Measurements from ENCODE around the gene NSUN7.

NSUN7 gene

GRCh38 chr4:40822420-40823166 lies 72.8 kb downstream of the NSUN7 start:
- DNase-seq, result no peak

DNA sequence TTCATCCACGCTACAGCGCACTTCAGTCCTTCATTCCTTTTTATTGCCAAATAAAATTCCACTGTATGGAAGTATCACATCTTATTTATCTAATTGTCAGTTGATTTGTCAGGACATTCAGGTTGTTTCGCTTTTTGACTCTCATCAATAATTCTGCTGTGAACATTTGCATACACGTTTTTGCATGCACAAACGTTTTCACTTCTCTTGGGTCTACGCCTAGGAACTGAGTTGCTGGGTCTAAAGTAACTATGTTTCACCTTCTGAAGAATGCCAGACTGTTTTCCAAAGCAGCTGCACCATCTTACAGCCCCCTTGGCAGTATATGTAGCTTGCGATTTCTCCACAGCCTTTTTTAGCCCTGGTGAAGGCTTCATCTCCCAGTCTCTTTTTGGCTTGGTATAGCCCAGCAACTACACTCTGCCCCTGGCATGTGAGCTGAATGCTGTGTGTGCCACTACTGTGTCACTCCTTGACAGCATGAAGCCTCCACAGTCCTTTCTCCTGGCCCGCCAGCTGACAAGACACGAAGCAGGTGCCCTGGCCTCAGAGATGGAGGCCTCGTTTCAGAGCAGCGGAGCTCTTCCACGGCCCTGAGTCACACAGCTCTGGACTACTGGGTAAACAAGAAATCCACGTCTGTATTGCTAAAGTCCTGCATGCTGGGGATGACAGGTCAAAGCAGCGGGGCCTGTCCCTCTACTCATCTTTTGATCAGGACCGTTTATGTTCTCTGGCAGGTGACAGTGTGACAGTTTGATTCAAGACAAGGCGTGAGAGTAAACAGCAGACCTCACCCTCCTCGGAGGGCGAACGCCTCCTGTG lies 75.5 kb downstream of the NSUN7 start:
- DNase-seq, result no peak

GRCh38 chr4:40826821-40827220 lies 77.1 kb downstream of the NSUN7 start:
- DNase-seq, result no peak

DNA sequence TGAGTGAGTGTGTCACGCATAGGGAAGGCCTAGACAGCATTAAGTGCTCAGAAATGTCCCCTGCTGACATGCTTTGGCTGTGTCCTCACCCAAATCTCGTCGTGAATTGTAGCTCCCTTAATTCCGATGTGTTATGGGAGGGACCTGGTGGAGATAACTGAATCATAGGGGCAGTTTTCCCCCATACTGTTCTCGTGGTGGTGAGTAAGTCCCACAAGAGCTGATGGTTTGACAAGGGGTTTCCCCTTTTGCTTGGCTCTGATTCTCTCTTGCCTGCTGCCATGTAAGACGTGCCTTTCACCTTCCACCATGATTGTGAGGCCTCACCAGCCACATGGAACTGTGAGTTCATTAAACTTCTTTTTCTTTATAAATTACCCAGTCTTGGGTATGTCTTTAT lies 78.0 kb downstream of the NSUN7 start:
- DNase-seq, result no peak

GRCh38 chr4:40828661-40829060 lies 78.9 kb downstream of the NSUN7 start:
- no peak for DNase-seq

DNA sequence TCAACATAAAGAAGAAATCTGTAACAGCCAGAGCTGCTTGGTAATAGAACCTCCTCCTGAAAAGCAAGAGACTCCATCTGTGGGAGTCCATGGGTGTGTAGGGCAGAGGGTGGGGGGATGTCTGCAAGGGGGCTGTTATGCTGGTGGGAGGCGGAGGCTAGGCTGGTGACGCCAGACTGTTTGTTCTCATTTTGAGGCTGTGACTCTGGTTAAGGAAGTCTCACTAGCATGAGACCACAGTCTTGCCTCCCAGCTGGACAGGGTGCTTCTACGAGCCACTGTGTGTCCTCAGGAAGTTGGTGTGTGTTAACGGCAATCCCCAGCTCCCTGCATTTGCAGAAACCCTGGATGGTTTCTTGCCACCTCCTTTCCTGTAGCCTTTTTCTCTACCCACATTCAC lies 79.8 kb downstream of the NSUN7 start:
- DNase-seq, result no peak

GRCh38 chr4:40831146-40831907 lies 81.6 kb downstream of the NSUN7 start:
- DNase-seq, result no peak

DNA sequence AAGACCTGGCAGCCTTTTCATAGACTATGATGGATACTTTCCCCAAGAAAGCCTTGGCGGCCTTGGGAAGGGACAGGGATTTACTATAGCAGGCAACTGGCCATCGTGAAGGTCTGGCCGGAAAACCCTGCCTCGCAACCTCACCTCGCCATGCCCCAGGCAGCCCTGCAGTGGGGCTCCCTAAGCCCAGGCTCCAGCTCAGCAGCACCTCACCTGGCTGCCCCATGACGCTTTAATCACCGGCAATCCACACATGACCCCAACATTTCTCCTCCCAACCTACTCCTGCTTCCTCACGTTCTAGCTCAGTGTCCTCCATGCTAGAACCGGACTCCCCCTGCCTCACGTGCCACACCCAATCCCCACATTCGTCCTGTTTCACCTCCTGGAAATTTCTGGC lies 82.4 kb downstream of the NSUN7 start:
- no peak for DNase-seq

DNA sequence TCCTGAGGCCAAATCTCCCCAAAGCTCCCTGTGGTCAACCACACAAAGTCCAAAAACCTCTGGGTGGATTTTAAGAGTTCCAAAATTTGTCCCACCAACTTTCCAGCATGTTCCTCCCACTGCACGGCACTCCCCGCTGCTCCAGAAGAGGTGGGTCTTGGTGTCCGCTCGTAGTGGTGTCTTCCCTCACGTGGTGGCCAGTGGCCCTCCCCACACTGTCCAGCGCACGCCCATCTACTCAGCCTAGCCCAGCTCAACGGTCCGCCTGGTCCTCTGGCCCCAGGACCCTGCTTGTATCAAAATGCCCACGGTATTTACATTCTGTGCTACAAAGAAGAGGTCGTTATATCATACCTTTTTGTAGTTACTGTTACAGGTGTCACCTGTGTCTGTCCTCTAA lies 83.5 kb downstream of the NSUN7 start:
- no peak for DNase-seq

- DNase-seq, result no peak
Observed at GRCh38 chr4:40837094-40837870, 87.5 kb downstream of the NSUN7 start.

DNA sequence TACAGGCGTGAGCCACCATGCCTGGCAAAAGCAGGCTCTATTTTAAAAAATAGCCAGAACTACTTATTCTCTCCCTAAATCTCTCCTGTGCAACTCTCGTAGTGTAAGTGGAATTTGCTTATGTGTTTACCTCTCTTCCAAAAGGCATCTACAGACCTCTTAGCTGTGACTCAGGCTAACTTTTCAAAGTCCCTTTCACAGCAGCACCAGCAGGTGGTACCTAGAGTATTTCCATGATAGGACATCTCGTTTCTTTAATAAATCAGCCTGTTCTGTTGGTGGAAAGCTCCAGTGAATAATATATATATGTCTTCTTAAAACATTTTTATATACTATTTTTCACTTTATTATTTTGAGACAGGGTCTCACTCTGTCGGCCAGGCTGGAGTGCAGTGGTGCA lies 89.0 kb downstream of the NSUN7 start:
- no peak for DNase-seq

GRCh38 chr4:40840255-40840984 lies 90.7 kb downstream of the NSUN7 start:
- no peak for DNase-seq

DNA sequence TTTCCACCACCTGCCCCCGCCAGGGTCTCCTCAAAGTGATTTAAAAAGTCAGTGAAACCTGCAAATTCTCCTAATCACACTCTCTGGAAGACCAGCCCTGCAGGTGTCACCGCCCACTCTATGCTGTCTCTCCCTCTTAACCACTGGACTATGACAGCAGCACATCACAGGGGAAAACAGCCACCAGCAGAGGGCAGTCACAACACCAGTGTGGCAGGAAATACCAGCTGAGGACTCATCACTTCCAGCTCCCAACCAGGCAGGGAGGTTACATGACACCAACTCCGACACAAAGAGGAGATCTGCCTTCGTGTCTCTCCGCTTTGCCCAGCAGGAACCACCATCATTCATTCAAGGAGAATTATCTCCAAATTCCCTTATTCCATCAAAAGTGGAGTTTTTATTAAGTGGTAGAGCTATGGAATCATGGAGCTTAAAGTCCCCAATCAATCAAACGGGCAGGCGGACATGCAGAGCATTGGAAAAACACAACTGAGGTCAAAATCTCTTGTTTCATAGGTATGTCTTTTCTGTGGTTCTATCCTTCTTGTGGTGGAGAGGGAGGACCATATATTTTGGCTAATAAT lies 91.3 kb downstream of the NSUN7 start:
- peak; percentile 63 for DNase-seq

DNA sequence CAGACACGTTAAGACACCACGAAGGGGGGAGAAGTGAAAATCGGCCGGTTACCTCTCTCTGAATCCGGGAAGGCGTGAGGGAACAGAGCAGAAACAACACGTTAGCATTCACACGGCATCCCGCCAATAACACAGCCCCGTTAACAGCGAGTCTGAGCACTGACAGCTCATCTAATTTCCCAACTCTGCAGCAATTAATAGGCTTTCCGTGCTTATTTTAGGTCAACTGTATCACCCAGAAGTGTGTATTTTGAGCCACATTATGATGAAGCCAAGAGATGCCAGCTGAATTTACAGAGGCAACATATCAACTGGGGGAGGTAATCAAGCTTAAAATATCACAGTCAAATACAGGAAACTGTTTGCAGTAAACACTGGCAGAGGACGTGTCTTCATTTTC lies 92.6 kb downstream of the NSUN7 start:
- DNase-seq, result no peak

- no peak for DNase-seq
Observed at GRCh38 chr4:40842725-40843423, 93.1 kb downstream of the NSUN7 start.

- no peak for DNase-seq
Observed at GRCh38 chr4:40843696-40844095, 93.9 kb downstream of the NSUN7 start.

DNA sequence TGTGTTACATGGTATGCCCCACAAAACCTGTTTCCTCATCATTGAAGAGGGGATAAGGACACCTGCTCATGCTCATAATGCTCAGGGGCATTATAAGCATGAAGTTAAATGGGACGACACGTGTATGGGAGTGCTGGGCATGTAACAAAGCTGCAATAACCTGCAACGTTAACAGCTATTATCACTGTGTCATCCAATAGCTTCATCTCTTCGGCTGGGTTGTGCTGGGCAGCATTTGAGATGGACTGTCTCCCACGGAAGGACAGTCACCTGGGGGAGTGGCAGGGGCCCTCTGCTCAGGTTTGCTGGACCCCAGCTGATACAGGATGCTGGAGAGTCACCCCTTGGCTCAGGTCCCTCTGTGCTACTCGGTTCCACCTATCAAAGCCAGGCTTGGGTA lies 94.5 kb downstream of the NSUN7 start:
- DNase-seq, result no peak

DNA sequence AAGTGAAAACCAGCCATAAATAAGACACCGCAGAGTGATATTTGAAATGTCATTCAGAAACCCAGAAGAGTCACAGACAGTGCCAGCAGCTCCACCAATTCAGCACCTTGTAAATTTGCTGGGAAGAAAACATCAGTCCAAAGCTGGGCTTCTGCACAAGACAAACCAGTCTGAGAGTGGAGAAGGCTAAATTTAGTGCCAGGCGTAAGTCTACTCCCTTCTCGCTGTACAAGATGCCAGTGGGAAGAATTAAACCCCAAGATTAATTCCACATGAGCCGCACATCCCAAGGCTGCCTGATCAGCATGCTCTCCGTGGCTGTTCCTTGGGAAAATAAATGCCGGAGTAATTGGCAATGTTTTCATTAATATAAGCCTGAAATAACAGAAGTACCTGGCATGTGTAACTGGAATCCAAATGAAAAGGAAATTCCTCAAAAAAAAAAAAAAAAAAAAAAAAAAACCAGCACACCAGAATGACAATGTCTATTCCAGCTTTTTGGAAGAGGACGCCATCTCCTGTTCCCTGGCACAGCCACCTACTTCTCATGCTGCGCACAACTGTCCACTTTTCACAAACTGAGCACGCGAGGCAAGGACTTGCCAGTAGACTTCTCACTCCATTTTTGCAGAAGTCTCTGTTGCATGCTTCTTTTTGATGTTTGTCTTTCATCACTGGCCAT lies 95.5 kb downstream of the NSUN7 start:
- DNase-seq, result no peak

DNA sequence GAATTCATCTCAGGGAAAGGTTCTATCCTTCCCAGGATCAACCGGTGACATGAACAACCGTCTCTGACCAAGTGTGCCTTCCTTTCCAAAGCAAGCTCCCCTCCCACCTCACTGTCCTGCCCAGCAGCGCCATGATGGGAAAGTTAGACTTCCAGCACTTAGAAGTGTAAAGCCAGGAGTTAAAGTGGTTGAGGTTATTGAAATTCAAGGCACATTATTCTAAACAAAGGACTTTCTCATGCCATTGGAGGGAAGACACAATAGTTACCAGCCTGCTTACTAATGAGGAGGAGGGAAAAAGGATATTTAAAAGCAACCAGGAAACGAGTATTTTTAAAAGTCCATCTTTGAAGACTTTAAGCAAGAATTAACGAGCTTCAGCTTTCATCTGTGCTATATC lies 96.8 kb downstream of the NSUN7 start:
- no peak for DNase-seq

GRCh38 chr4:40848251-40848650 lies 98.5 kb downstream of the NSUN7 start:
- DNase-seq, result no peak

DNA sequence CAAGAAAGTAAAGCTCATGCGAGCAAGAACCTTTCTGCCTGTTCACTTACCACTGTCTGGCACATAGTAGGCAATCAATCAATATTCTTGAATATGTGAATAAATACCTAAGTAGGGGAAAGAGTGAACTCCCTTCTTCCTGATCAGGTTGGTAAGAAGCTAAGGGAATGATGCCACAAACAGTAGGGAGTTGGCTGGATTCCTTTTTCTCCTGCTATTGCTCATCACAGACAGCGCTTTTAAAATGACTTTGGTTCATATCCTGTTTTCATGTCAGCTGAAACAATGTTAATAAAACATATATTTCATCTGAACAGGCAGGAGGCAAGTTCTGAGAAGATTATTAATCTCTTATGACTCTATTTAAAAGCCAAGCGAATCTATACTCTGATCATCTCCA lies 99.2 kb downstream of the NSUN7 start:
- no peak for DNase-seq
